AG04450 (cell line): Measurements from ENCODE around the gene NINL. TPM values are rescaled to one million over a fixed set of nuclear protein-coding genes. Genes with fewer than 3 reads are reported as not detected.

Experiments
- CTCF ChIA-PET: fragments of 300-600, 350-600 bp; formaldehyde crosslinking; extraction: SDS; loops from one replicate; lab custom pipeline; 2022; ENCODE audit warnings: antibody characterized with exemption, inconsistent platforms; lab: Charles Lee
- POLR2A ChIA-PET: fragments of 350-600 bp; formaldehyde crosslinking; extraction: SDS; loops from one replicate; lab custom pipeline; 2021; ENCODE audit warnings: antibody characterized with exemption, inconsistent platforms; lab: Yijun Ruan, JAX
- DNase-seq: peaks from one replicate; pipeline ENCODE4 v3.0.0-alpha.2; 2011; ENCODE audit warnings: low read depth, low spot score
- H3K27ac ChIP-seq: one replicate; pipeline ENCODE4 v1.5.1; 2012; ENCODE audit warnings: low read depth, low read length, control low read depth
- H3K27me3 ChIP-seq: one replicate; pipeline ENCODE4 v1.6.0; 2012; ENCODE audit warnings: low read length; ENCODE audit not compliant: control insufficient read depth, insufficient read depth
- H3K4me3 ChIP-seq: 2 replicates; pipeline ENCODE4 v1.5.1; 2011; ENCODE audit warnings: mild to moderate bottlenecking, low read depth, low read length, control low read depth
- H3K9me3 ChIP-seq: 2 replicates; pipeline ENCODE4 v1.5.1; 2012; ENCODE audit warnings: low read length; ENCODE audit not compliant: control insufficient read depth, insufficient read depth
- polyA plus RNA-seq: library from polyadenylated mRNA; depleted of rRNA; stranded (reverse); fragments of >200 nt; gene quantifications from 2 replicates; pipeline ENCODE4 v1.2.3, GENCODE V29; 2011
- TF ChIP-seq, protein P1 (sequence below): IDR thresholded peaks from 2 replicates; pipeline ENCODE4 v1.5.1; 2011; ENCODE audit warnings: low read depth, low read length, control low read depth, inconsistent platforms

NINL gene
- polyA plus RNA-seq, 1 experiment, result 10.4 TPM

DNA sequence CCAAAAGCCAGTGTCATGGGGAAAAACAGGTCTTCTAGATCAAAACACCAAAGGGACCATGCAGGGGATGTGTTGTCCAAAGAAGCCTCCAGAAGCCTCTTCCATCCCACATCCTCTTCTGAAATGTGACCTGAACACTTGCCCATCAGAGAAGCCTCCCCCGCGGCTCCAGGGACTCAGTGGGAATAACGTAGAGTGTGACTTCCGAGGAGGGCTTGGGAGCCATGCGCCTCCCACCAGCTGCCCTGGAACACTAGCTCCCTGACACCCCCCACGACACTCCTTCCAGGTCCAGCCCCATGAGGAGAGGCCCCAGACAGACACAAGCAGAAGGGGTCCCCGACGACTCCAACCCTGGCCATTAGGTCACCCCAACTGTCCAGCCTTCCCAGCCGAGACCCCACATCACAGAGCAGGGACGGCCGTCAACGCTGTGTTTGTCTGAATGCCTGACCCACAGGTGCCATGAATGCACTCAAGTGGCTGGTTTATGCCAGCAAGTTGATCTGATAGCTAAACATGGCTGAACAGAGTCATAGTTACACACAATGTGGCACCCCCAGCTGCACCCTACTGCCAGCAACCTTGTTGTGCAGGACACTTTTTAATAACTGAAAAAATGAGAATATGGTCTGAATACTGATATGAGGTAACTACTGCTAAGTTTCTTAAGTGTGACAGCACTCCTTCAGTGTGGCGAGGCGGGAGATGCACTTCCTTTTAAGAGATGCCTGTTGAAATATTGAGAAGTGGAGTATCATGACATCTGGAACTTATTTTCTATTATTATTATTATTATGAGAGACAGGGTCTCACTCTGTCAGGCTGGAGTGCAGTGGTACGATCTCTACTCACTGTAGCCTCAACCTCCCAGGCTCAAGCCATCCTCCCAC is 119.8 kb downstream of the NINL start:
- POLR2A ChIA-PET, result no interaction called here
- Histone ChIP-seq H3K9me3 (no peaks in the 10 kb centered on the region; the same call in 1 of the 2 replicates), H3K4me3 (no peak overlapping the region), H3K27ac (no peak overlapping the region), H3K27me3 (no peaks in the 10 kb centered on the region)
- DNase-seq, result no peak
- TF ChIP-seq, protein P1, sequence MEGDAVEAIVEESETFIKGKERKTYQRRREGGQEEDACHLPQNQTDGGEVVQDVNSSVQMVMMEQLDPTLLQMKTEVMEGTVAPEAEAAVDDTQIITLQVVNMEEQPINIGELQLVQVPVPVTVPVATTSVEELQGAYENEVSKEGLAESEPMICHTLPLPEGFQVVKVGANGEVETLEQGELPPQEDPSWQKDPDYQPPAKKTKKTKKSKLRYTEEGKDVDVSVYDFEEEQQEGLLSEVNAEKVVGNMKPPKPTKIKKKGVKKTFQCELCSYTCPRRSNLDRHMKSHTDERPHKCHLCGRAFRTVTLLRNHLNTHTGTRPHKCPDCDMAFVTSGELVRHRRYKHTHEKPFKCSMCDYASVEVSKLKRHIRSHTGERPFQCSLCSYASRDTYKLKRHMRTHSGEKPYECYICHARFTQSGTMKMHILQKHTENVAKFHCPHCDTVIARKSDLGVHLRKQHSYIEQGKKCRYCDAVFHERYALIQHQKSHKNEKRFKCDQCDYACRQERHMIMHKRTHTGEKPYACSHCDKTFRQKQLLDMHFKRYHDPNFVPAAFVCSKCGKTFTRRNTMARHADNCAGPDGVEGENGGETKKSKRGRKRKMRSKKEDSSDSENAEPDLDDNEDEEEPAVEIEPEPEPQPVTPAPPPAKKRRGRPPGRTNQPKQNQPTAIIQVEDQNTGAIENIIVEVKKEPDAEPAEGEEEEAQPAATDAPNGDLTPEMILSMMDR, result no peak
- CTCF ChIA-PET, result interaction anchor here (1.1 kb wide), 1 partner anchor 75 kb away, joined by 3 read pairs; no protein-coding TSS in a partner anchor

DNA sequence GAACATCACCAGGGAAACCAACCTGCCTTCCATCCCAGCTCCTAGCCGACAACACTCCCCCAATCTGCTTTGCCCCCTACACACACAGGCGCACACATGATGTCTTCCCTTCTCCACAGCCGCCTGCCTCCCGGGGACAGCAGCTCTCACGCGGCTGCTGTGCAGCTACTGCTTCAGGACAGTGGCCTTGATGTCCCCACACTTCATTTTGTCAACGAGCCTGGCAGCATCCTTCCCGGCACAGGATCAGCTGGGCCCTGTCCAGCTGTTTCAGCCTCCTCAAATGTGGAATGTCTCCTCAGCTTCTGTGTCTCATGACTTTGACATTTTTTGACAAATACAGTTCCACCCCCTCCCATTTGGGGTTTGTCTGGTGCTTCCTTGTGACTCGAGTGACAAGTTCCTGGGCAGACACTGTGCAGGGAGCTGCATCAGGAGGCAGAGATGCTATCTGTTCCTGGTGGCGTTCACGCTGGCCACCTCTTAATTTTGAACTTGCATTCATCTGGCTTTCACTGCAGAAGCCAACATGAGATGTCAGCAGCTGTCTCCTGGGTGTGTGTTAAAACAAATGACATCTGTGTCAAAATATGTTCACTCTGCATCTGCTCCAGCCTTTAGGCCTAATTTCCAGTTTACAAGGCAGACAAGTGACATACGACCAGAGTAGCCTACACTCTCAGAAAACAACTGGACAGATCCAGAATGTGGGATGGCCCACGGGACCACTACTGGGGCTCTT is 120.7 kb downstream of the NINL start:
- DNase-seq, result no peak
- Histone ChIP-seq H3K27me3 (no peaks in the 10 kb centered on the region), H3K27ac (no peak overlapping the region), H3K9me3 (no peaks in the 10 kb centered on the region; the same call in 1 of the 2 replicates), H3K4me3 (no peak overlapping the region)
- TF ChIP-seq, protein P1, result no peak
- POLR2A ChIA-PET, result no interaction called here
- CTCF ChIA-PET, result interaction anchor here (1.1 kb wide), 1 partner anchor 76 kb away, joined by 3 read pairs; no protein-coding TSS in a partner anchor

DNA sequence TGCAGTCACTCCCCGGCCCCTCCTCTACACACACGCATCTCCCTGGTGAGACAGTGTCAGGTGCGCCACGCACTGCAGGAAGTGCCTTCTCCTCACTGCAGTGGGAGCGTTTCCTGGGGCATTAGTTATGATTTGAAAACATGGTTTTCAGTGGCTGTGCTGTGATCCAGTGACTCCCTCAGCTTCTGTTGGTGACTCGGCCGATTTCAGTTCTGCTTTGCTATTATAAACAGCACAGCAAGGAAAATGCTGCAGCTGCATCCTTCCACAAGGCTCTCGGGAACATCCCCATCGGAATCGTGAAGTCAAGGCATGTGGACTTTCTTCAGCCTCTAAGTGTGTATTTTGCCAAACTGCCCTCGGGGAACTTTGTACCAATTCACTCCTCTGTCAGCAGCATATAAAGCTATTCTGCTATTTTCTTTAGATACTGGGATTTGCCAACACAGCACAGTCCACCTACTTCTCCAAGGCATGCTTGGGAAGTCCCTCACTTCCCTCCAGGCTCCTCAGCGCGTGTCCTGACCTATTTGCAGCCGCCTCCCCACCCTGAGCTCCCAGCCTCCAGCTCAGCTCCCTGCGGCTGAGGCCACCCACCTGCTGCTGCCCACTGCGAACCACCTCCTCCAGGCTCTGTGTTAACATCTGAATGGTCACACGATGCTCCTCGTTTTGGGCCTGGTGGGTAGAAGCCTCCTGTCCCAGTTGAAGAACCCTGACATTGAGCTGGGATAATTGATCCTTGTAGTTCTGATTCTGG is 123.4 kb downstream of the NINL start:
- ChIA-PET CTCF (no interaction called here), POLR2A (interaction anchor here (0.6 kb wide), 1 partner anchor 16 kb away, joined by 4 read pairs; no protein-coding TSS in a partner anchor)
- DNase-seq, result no peak
- TF ChIP-seq, protein P1, result no peak
- no peaks in the 10 kb centered on the region; the same call in 1 of the 2 replicates for H3K9me3 ChIP-seq
- H3K27me3 ChIP-seq, result no peaks in the 10 kb centered on the region
- no peak overlapping the region for H3K4me3 ChIP-seq
- H3K27ac ChIP-seq, result no peak overlapping the region

DNA sequence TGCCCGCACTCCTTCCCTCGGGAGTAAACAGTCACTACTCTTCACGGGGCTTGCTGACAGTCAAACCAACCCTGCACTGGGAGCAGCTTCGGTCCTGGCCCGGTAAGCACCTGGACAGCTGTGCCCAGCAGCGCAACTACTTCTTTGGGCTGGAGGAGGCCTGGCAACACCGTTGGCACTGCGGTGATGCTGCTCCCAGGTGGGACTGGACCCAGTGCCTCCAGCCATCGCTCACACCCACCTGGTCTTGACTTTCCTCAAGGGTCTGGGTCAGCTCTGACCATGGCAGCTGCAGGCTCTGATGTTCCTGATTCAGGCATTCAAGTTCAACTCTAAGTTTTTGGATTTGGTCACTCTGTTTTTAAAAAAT is 124.1 kb downstream of the NINL start:
- no peak for DNase-seq
- TF ChIP-seq, protein P1, result no peak
- no peak overlapping the region for H3K4me3 ChIP-seq
- ChIA-PET CTCF (no interaction called here), POLR2A (no interaction called here)
- no peaks in the 10 kb centered on the region for H3K9me3 ChIP-seq
- no peak overlapping the region for H3K27ac ChIP-seq
- no peaks in the 10 kb centered on the region for H3K27me3 ChIP-seq
